Measurements from ENCODE around the gene RALB. TPM values are rescaled to one million over a fixed set of nuclear protein-coding genes. Genes with fewer than 3 reads are reported as not detected.

The RALB gene
- total RNA-seq, 2 experiments from 2014 or later = 52.5 to 52.9 TPM

DNA sequence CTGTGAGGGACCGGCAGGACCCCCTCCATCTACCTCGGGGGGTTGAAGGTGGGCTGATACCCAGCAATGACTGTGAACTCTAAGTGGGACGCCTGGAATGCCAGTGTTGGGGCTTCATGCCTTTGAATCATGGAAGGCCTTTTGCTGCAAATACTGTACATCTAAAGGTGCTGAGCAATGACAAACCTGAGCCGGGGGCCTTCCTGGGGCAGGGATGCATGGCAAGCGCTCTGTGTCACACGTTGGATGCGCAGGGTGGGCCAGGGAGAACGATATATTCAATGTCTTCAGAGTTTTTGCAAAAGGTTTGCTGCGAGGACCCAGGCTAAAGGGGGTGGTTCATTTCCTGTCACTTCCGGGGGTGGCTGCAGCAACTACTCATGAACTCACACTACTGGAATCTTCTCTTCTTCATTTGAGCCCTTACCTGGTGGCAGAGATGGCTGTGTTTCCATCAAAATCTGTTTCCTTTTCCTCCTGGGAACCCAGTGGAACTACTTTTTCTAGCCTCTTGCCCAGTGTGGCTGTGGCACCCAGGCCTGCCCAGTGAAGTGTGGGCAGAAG, 69.2 kb downstream of the RALB start:
- no peaks in the 10 kb centered on the region for H3K36me3 Mint-ChIP-seq
- POLR2A ChIA-PET = no interaction called here
- DNase-seq = no peak
- CTCF ChIA-PET = no interaction called here
- intact Hi-C loops (cut with micrococcal nuclease) = no loop called here
- no peak overlapping the region for H3K27ac Mint-ChIP-seq
- H3K27me3 Mint-ChIP-seq = no peaks in the 10 kb centered on the region
- no peak overlapping the region for H3K4me3 Mint-ChIP-seq
- no peaks in the 10 kb centered on the region for H3K4me1 Mint-ChIP-seq (ENCODE audit: low read depth)
- H3K9me3 Mint-ChIP-seq = no peaks in the 10 kb centered on the region

GRCh38 chr2:120322329-120322728, 69.7 kb downstream of the RALB start:
- ChIA-PET POLR2A (no interaction called here), CTCF (no interaction called here)
- no peaks in the 10 kb centered on the region for H3K4me1 Mint-ChIP-seq (ENCODE audit: low read depth)
- no peaks in the 10 kb centered on the region for H3K36me3 Mint-ChIP-seq
- no peaks in the 10 kb centered on the region for H3K9me3 Mint-ChIP-seq
- intact Hi-C loops (cut with micrococcal nuclease) = no loop called here
- no peak overlapping the region for H3K4me3 Mint-ChIP-seq
- no peak for DNase-seq
- no peak overlapping the region for H3K27ac Mint-ChIP-seq
- no peaks in the 10 kb centered on the region for H3K27me3 Mint-ChIP-seq

- Mint-ChIP-seq H3K4me3 (no peak overlapping the region), H3K27ac (no peak overlapping the region), H3K9me3 (no peaks in the 10 kb centered on the region), H3K4me1 (ENCODE audit: low read depth) (no peaks in the 10 kb centered on the region), H3K27me3 (peaks cover 2% of the 10 kb centered on the region), H3K36me3 (no peaks in the 10 kb centered on the region)
- ChIA-PET CTCF (interaction anchor here (0.9 to 1.8 kb wide), 2 partner anchors 10 to 71 kb away, joined by 3 to 5 read pairs; no protein-coding TSS in a partner anchor), POLR2A (no interaction called here)
- intact Hi-C loops (cut with micrococcal nuclease) = no loop called here
- DNase-seq = no peak
Observed at GRCh38 chr2:120323214-120323613, 70.6 kb downstream of the RALB start.

- H3K36me3 Mint-ChIP-seq = no peaks in the 10 kb centered on the region
- CTCF ChIA-PET = interaction anchor here (0.9 to 1.8 kb wide), 2 partner anchors 11 to 72 kb away, joined by 3 to 5 read pairs; no protein-coding TSS in a partner anchor
- no peak for DNase-seq
- H3K4me1 Mint-ChIP-seq (ENCODE audit: low read depth) = no peaks in the 10 kb centered on the region
- POLR2A ChIA-PET = no interaction called here
- H3K27ac Mint-ChIP-seq = no peak overlapping the region
- intact Hi-C loops (cut with micrococcal nuclease) = no loop called here
- no peaks in the 10 kb centered on the region for H3K9me3 Mint-ChIP-seq
- no peak overlapping the region for H3K4me3 Mint-ChIP-seq
- peaks cover 2% of the 10 kb centered on the region for H3K27me3 Mint-ChIP-seq
Observed at GRCh38 chr2:120323807-120324399, 71.3 kb downstream of the RALB start.

GRCh38 chr2:120324933-120325332, 72.3 kb downstream of the RALB start:
- Mint-ChIP-seq H3K4me1 (ENCODE audit: low read depth) (no peaks in the 10 kb centered on the region), H3K27ac (no peak overlapping the region), H3K27me3 (peaks cover 2% of the 10 kb centered on the region), H3K4me3 (no peak overlapping the region), H3K9me3 (no peaks in the 10 kb centered on the region), H3K36me3 (no peaks in the 10 kb centered on the region)
- ChIA-PET CTCF (interaction anchor here (1.6 to 1.8 kb wide), 2 partner anchors 12 to 19 kb away, joined by 4 to 5 read pairs; no protein-coding TSS in a partner anchor), POLR2A (no interaction called here)
- intact Hi-C loops (cut with micrococcal nuclease) = no loop called here
- no peak for DNase-seq

DNA sequence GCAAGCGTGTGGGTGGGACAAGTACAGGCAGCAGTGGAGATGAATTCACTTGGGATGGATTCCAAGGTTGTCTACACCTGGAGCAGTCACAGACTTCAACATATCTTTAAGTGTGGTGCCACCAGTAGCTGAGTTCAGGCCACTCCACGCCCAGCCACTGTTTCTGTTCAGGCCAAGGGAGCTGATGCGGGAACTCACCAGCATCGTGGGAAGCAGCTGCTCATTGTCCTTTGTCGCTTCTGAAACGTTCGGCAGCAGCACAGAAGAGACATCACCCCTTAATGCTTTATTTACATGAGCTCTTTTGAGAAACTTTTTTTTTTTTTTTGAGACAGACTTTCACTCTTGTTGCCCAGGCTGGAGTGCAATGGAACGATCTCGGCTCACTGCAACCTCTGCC, 73.4 kb downstream of the RALB start:
- Mint-ChIP-seq H3K9me3 (no peaks in the 10 kb centered on the region), H3K27me3 (peaks cover 2% of the 10 kb centered on the region), H3K4me1 (ENCODE audit: low read depth) (no peaks in the 10 kb centered on the region), H3K4me3 (no peak overlapping the region), H3K36me3 (no peaks in the 10 kb centered on the region), H3K27ac (no peak overlapping the region)
- ChIA-PET CTCF (interaction anchor here (1.6 kb wide), 1 partner anchor 17 kb away, joined by 4 read pairs; no protein-coding TSS in a partner anchor), POLR2A (no interaction called here)
- intact Hi-C loops (cut with micrococcal nuclease) = no loop called here
- no peak for DNase-seq

GRCh38 chr2:120330946-120331822, 78.5 kb downstream of the RALB start:
- Mint-ChIP-seq H3K27ac (no peak overlapping the region), H3K4me1 (ENCODE audit: low read depth) (no peaks in the 10 kb centered on the region), H3K27me3 (peaks cover 17% of the 10 kb centered on the region), H3K9me3 (peaks cover 3% of the 10 kb centered on the region), H3K4me3 (no peak overlapping the region), H3K36me3 (no peaks in the 10 kb centered on the region)
- intact Hi-C loops (cut with micrococcal nuclease) = no loop called here
- DNase-seq = no peak
- ChIA-PET POLR2A (no interaction called here), CTCF (interaction anchor here (1.4 kb wide), 1 partner anchor 18 kb away, joined by 6 read pairs; no protein-coding TSS in a partner anchor)

- DNase-seq = no peak
- H3K4me1 Mint-ChIP-seq (ENCODE audit: low read depth) = no peaks in the 10 kb centered on the region
- H3K9me3 Mint-ChIP-seq = peaks cover 3% of the 10 kb centered on the region
- H3K27ac Mint-ChIP-seq = no peak overlapping the region
- H3K36me3 Mint-ChIP-seq = no peaks in the 10 kb centered on the region
- CTCF ChIA-PET = interaction anchor here (1.4 kb wide), 1 partner anchor 19 kb away, joined by 6 read pairs; no protein-coding TSS in a partner anchor
- H3K4me3 Mint-ChIP-seq = no peak overlapping the region
- intact Hi-C loops (cut with micrococcal nuclease) = no loop called here
- POLR2A ChIA-PET = no interaction called here
- H3K27me3 Mint-ChIP-seq = peaks cover 20% of the 10 kb centered on the region
Observed at GRCh38 chr2:120331903-120332302, 79.3 kb downstream of the RALB start.

GRCh38 chr2:120332384-120332783, 79.7 kb downstream of the RALB start:
- intact Hi-C loops (cut with micrococcal nuclease) = no loop called here
- no peaks in the 10 kb centered on the region for H3K36me3 Mint-ChIP-seq
- no peak overlapping the region for H3K4me3 Mint-ChIP-seq
- ChIA-PET CTCF (interaction anchor here (1.4 kb wide), 1 partner anchor 19 kb away, joined by 6 read pairs; no protein-coding TSS in a partner anchor), POLR2A (no interaction called here)
- H3K27me3 Mint-ChIP-seq = peaks cover 20% of the 10 kb centered on the region
- no peak for DNase-seq
- H3K9me3 Mint-ChIP-seq = peaks cover 3% of the 10 kb centered on the region
- H3K27ac Mint-ChIP-seq = no peak overlapping the region
- no peaks in the 10 kb centered on the region for H3K4me1 Mint-ChIP-seq (ENCODE audit: low read depth)

DNA sequence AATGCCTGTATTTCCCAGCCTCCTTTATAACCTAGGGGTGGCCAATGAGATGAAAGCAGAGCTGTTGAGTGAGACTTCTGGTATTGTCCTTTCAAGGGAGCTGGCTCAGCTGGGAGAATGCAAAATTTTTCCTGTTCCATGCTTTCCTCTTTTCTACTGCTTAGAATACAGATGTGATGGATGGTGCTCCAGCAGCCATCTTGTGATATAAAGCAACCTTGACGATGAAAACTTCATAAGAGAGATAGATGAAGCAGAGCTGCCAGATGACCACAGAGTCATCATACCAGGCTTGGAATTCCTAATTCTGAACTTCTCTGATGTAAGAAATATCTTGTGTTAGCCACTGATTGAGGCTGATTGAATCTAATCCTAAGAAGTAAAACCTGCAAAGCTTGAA, 81.4 kb downstream of the RALB start:
- intact Hi-C loops (cut with micrococcal nuclease) = no loop called here

DNA sequence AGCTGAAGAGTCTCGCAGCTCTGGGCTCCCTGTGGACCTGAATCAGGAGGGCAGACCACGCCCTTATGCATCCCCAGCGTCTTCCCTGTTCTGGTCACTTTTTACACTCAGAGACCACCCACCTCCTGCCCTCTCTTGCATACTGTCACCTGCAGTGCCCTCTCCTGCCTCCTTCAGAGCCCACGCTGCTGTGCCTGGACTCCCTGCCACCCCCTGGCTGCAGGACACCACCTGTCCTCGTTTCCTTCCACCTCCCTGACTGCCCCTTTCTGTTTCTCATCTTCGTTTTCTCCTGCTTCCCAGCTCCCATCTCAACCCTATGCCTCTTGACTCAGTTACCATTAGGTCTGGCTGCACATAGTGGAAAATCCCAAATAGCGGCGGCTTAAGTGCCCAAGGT, 84.1 kb downstream of the RALB start:
- Mint-ChIP-seq H3K9me3 (peaks cover 3% of the 10 kb centered on the region), H3K4me3 (no peak overlapping the region), H3K27ac (no peak overlapping the region), H3K4me1 (ENCODE audit: low read depth) (no peaks in the 10 kb centered on the region), H3K36me3 (no peaks in the 10 kb centered on the region), H3K27me3 (peaks cover 27% of the 10 kb centered on the region)
- intact Hi-C loops (cut with micrococcal nuclease) = no loop called here
- no peak for DNase-seq
- ChIA-PET CTCF (no interaction called here), POLR2A (no interaction called here)

More for the DNA sequence above, 81.4 kb downstream of the RALB start:
- H3K9me3 Mint-ChIP-seq = peaks cover 3% of the 10 kb centered on the region
- POLR2A ChIA-PET = no interaction called here
- no peak overlapping the region for H3K4me3 Mint-ChIP-seq
- CTCF ChIA-PET = interaction anchor here (2.2 kb wide), 1 partner anchor 9 kb away, joined by 12 read pairs; no protein-coding TSS in a partner anchor
- no peak for DNase-seq
- no peak overlapping the region for H3K27ac Mint-ChIP-seq
- peaks cover 19% of the 10 kb centered on the region for H3K27me3 Mint-ChIP-seq
- no peaks in the 10 kb centered on the region for H3K4me1 Mint-ChIP-seq (ENCODE audit: low read depth)
- H3K36me3 Mint-ChIP-seq = no peaks in the 10 kb centered on the region

DNA sequence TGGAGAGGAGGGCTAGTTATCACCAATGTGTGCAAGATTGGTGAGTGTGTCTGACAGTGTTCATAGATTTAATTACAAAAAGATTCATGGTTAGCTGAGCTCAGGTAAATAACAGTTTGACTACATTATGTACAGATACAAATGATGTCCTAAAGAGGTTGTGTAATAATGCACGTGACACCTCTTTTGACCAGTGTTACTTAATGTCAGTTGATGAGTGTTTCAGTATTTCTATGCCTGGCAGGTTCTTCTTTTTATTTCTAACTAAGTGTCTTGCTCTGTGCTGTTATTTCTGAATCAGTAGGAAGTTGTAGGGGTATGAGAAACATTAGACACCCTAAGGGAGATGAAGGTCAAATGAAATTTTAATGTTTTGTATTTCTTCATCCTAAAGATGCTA, 85.4 kb downstream of the RALB start:
- ChIA-PET POLR2A (no interaction called here), CTCF (interaction anchor here (0.8 kb wide), 1 partner anchor 343 kb away, joined by 5 read pairs; no protein-coding TSS in a partner anchor)
- peaks cover 37% of the 10 kb centered on the region for H3K27me3 Mint-ChIP-seq
- intact Hi-C loops (cut with micrococcal nuclease) = no loop called here
- H3K4me3 Mint-ChIP-seq = no peak overlapping the region
- no peak overlapping the region for H3K27ac Mint-ChIP-seq
- peaks cover 3% of the 10 kb centered on the region for H3K9me3 Mint-ChIP-seq
- peaks cover 3% of the 10 kb centered on the region for H3K4me1 Mint-ChIP-seq (ENCODE audit: low read depth)
- DNase-seq = no peak
- H3K36me3 Mint-ChIP-seq = no peaks in the 10 kb centered on the region

All from activated CD4-positive, alpha-beta memory T cell treated with anti-CD3 and anti-CD28 coated beads for 36 hours (primary cell).